HL-60 (cell line): ENCODE results near the gene STRA6.

Experiments used
- POLR2AphosphoS5 ChIP-seq: IDR thresholded peaks from 2 replicates; pipeline ENCODE4 v1.6.1; 2012; ENCODE audit warnings: low read depth
- TF ChIP-seq, protein P1 (sequence below): IDR thresholded peaks from one replicate; pipeline ENCODE4 v1.5.1; 2011; ENCODE audit warnings: low read length, control low read depth, inconsistent platforms; ENCODE audit not compliant: insufficient read depth

GRCh38 chr15:74170875-74171578, 31.6 kb downstream of the STRA6 start:
- no peak for TF ChIP-seq POLR2AphosphoS5
- TF ChIP-seq, protein P1, sequence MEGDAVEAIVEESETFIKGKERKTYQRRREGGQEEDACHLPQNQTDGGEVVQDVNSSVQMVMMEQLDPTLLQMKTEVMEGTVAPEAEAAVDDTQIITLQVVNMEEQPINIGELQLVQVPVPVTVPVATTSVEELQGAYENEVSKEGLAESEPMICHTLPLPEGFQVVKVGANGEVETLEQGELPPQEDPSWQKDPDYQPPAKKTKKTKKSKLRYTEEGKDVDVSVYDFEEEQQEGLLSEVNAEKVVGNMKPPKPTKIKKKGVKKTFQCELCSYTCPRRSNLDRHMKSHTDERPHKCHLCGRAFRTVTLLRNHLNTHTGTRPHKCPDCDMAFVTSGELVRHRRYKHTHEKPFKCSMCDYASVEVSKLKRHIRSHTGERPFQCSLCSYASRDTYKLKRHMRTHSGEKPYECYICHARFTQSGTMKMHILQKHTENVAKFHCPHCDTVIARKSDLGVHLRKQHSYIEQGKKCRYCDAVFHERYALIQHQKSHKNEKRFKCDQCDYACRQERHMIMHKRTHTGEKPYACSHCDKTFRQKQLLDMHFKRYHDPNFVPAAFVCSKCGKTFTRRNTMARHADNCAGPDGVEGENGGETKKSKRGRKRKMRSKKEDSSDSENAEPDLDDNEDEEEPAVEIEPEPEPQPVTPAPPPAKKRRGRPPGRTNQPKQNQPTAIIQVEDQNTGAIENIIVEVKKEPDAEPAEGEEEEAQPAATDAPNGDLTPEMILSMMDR: no peak
